B cell (primary cell): ENCODE measurements around the gene KCNH5. TPM values are rescaled to one million over a fixed set of nuclear protein-coding genes. Genes with fewer than 3 reads are reported as not detected.

Experiments used
- ATAC-seq: fragments of 200-7000 bp; cut with Tn5 transposase; one replicate; pipeline ENCODE4 v1.10.0; 2021; ENCODE audit warnings: low read depth, mild to moderate bottlenecking, moderate number of reproducible peaks, moderate library complexity
- CTCF ChIA-PET: fragments of 350-600 bp; sonication (Branson Sonifier 250); formaldehyde crosslinking; loops from one replicate; lab custom pipeline; 2021; ENCODE audit warnings: antibody characterized with exemption, inconsistent platforms; lab: Charles Lee
- POLR2A ChIA-PET: fragments of 350-600 bp; sonication (Branson Sonifier 250); formaldehyde crosslinking; loops from one replicate; lab custom pipeline; 2021; ENCODE audit warnings: antibody characterized with exemption; lab: Charles Lee
- DNase-seq: peaks from one replicate; pipeline ENCODE4 v3.0.0; 2013
- H2AFZ ChIP-seq: 2 replicates; pipeline ENCODE4 v1.6.1; 2012; ENCODE audit warnings: mild to moderate bottlenecking, low read depth, low read length; ENCODE audit not compliant: insufficient read depth, poor library complexity, severe bottlenecking
- H3K27ac ChIP-seq, 2 donors: 1 replicate in 1 of 2; 2 replicates in 1 of 2; pipeline ENCODE4 v1.5.1; 2012 to 2013; ENCODE audit warnings: low read length in 2 of 2, mild to moderate bottlenecking in 2 of 2, moderate library complexity in 1 of 2
- H3K27me3 ChIP-seq, 4 experiments: fragments of 200-600 bp in 1 of 4; sonication (generic) in 1 of 4; replicated peaks in 1 of 4; 1 replicate in 2 of 4; 2 replicates in 2 of 4; pipeline versions ENCODE4 v1.6.1 to v1.7.0; 2013 to 2016; ENCODE audit warnings: low read length in 3 of 4, mild to moderate bottlenecking in 2 of 4, mixed read lengths in 1 of 4, moderate library complexity in 1 of 4; ENCODE audit not compliant: insufficient read depth in 4 of 4, control insufficient read depth in 3 of 4; ENCODE audit errors: control extremely low read depth in 1 of 4
- H3K36me3 ChIP-seq, 2 experiments: replicated peaks in 1 of 2; 1 replicate in 1 of 2; 2 replicates in 1 of 2; pipeline versions ENCODE4 v1.6.1 to v1.7.1; 2013; ENCODE audit warnings: low read length in 1 of 2; ENCODE audit not compliant: insufficient read depth in 2 of 2, control insufficient read depth in 1 of 2; ENCODE audit errors: control extremely low read depth in 1 of 2, extremely low read depth in 1 of 2
- H3K4me1 ChIP-seq, 2 donors: fragments of 200-600 bp in 1 of 2; sonication (generic) in 1 of 2; 1 replicate in 1 of 2; 2 replicates in 1 of 2; pipeline versions ENCODE4 v1.5.1 to v1.6.1; 2013 to 2017; ENCODE audit warnings: low read length in 2 of 2; ENCODE audit not compliant: control insufficient read depth in 2 of 2, insufficient read depth in 2 of 2
- H3K4me2 ChIP-seq: replicated peaks from 2 replicates; pipeline ENCODE3; 2012; ENCODE audit warnings: mild to moderate bottlenecking, low read depth, low read length; ENCODE audit not compliant: poor library complexity, severe bottlenecking
- H3K4me3 ChIP-seq, 5 experiments: fragments of 200-600 bp in 1 of 5; sonication (generic) in 1 of 5; 1 replicate in 3 of 5; 2 replicates in 2 of 5; pipeline versions ENCODE4 v1.5.1 to v1.7.0; 2011 to 2016; ENCODE audit warnings: low read length in 4 of 5, mild to moderate bottlenecking in 4 of 5, low read depth in 2 of 5, control low read depth in 1 of 5, moderate library complexity in 1 of 5; ENCODE audit not compliant: insufficient read depth in 1 of 5; ENCODE audit errors: control extremely low read depth in 1 of 5, extremely low read depth in 1 of 5
- H3K79me2 ChIP-seq: fragments of 200-600 bp; sonication (generic); one replicate; pipeline ENCODE4 v1.6.0; 2016; ENCODE audit warnings: low read length; ENCODE audit not compliant: control insufficient read depth, insufficient read depth
- H3K9ac ChIP-seq: fragments of 200-600 bp; sonication (generic); 2 replicates; pipeline ENCODE4 v1.6.1; 2017; ENCODE audit warnings: mild to moderate bottlenecking, low read length, moderate library complexity
- H3K9me3 ChIP-seq, 3 donors: one replicate each; pipeline versions ENCODE4 v1.6.1 to v1.7.1; 2013; ENCODE audit warnings: low read length in 2 of 3; ENCODE audit not compliant: control insufficient read depth in 2 of 3, insufficient read depth in 1 of 3; ENCODE audit errors: control extremely low read depth in 1 of 3
- H4K20me1 ChIP-seq: 2 replicates; pipeline ENCODE4 v1.6.0; 2012; ENCODE audit warnings: mild to moderate bottlenecking, low read length; ENCODE audit not compliant: insufficient read depth, control insufficient read depth, poor library complexity, severe bottlenecking
- H3K27ac Mint-ChIP-seq: one replicate; pipeline ENCODE4 v1.8.0; 2021; ENCODE audit warnings: mixed read lengths
- H3K27me3 Mint-ChIP-seq: one replicate; pipeline ENCODE4 v1.8.0; 2021; ENCODE audit warnings: mixed read lengths
- H3K4me1 Mint-ChIP-seq: one replicate; pipeline ENCODE4 v1.8.0; 2021; ENCODE audit warnings: mixed read lengths
- H3K4me3 Mint-ChIP-seq: one replicate; pipeline ENCODE4 v1.8.0; 2021; ENCODE audit warnings: mixed read lengths
- H3K9me3 Mint-ChIP-seq: one replicate; pipeline ENCODE4 v1.8.0; 2022; ENCODE audit warnings: mixed read lengths; ENCODE audit not compliant: insufficient read depth
- EZH2 ChIP-seq: IDR thresholded peaks from 2 replicates; pipeline ENCODE4 v1.6.1; 2012; ENCODE audit warnings: borderline replicate concordance, low read depth, mild to moderate bottlenecking, moderate library complexity, low read length; ENCODE audit not compliant: insufficient read depth, poor library complexity, severe bottlenecking
- WGBS: methylation state at CpG from one replicate; pipeline ENCODE4 v1.1.5; 2013; ENCODE audit warnings: missing lambda C conversion rate; ENCODE audit not compliant: insufficient coverage; 5-methylcytosine and 5-hydroxymethylcytosine counted together
- intact Hi-C: fragments of 100-400 bp; cut with micrococcal nuclease; formaldehyde crosslinking; loops from one replicate; pipeline ENCODE4 v1.10.0; 2022
- polyA plus RNA-seq: library from polyadenylated mRNA; depleted of rRNA; stranded (reverse); fragments of >200 nt; gene quantifications from 2 replicates; pipeline ENCODE4 v1.2.3, GENCODE V29; 2012
- total RNA-seq, 2 donors: library from RNA; stranded (reverse); fragments of 120-200 nt in 1 of 2; gene quantifications; 1 replicate in 1 of 2; 2 replicates in 1 of 2; pipeline versions ENCODE4 v1.2.3 to v1.2.4, GENCODE V29; 2013 to 2022
- TF ChIP-seq, protein P1 (sequence below): fragments of 200-600 bp; IDR thresholded peaks from one replicate; pipeline ENCODE4 v1.8.0; 2022; ENCODE audit warnings: antibody characterized with exemption, mild to moderate bottlenecking

Gene KCNH5
- total and polyA plus RNA-seq, 2 donors (not counting 1 experiment from before 2014, with no cell fraction given): not detected

DNA sequence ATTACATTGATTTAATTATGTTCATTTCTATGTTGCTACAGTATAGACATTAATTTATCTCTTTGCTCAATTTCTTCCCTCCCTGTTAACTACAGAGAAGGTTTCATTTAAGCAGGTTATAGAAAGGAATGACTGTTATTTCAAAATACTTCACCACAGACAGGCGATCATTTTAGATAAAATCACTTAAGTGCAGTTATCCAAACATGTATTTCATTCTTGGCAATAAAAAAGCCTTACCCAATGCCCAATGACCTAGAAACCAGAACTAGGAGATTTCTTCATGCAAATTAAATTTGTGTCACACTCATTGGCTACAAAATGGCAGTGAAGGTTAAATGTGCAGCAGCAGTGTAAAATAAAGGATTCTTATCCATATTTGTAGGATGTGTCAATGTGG lies 266.4 kb downstream of the KCNH5 start:
- H3K9me3 Mint-ChIP-seq: peaks cover 9% of the 10 kb centered on the region
- ATAC-seq (no peak), DNase-seq (no peak)
- H2AFZ ChIP-seq: no peak overlapping the region
- H3K27me3 ChIP-seq: no peaks in the 10 kb centered on the region
- H3K27ac ChIP-seq: no peak overlapping the region
- POLR2A ChIA-PET: no interaction called here
- TF ChIP-seq EZH2: no peak
- TF ChIP-seq, protein P1, sequence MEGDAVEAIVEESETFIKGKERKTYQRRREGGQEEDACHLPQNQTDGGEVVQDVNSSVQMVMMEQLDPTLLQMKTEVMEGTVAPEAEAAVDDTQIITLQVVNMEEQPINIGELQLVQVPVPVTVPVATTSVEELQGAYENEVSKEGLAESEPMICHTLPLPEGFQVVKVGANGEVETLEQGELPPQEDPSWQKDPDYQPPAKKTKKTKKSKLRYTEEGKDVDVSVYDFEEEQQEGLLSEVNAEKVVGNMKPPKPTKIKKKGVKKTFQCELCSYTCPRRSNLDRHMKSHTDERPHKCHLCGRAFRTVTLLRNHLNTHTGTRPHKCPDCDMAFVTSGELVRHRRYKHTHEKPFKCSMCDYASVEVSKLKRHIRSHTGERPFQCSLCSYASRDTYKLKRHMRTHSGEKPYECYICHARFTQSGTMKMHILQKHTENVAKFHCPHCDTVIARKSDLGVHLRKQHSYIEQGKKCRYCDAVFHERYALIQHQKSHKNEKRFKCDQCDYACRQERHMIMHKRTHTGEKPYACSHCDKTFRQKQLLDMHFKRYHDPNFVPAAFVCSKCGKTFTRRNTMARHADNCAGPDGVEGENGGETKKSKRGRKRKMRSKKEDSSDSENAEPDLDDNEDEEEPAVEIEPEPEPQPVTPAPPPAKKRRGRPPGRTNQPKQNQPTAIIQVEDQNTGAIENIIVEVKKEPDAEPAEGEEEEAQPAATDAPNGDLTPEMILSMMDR: no peak
- H3K4me3 ChIP-seq: no peak overlapping the region
- peaks cover 0 to 4% (median 0%) of the 10 kb centered on the region in 3 donors for H3K9me3 ChIP-seq
- no CpG with 5 or more reads among the region's 1 CpG for WGBS
- H3K4me2 ChIP-seq: no peak overlapping the region
- H3K4me3 Mint-ChIP-seq: no peak overlapping the region
- intact Hi-C loops: no loop called here
- H4K20me1 ChIP-seq: no peaks in the 10 kb centered on the region
- H3K79me2 ChIP-seq: no peaks in the 10 kb centered on the region
- no peaks in the 10 kb centered on the region for H3K36me3 ChIP-seq
- no peaks in the 10 kb centered on the region for H3K4me1 ChIP-seq
- H3K27ac Mint-ChIP-seq: no peak overlapping the region
- H3K27me3 Mint-ChIP-seq: no peaks in the 10 kb centered on the region
- CTCF ChIA-PET: no interaction called here
- H3K9ac ChIP-seq: no peak overlapping the region
- no peaks in the 10 kb centered on the region for H3K4me1 Mint-ChIP-seq

- Histone ChIP-seq H3K27ac (no peak overlapping the region), H3K9ac (no peak overlapping the region), H3K4me1 (no peaks in the 10 kb centered on the region), H3K36me3 (no peaks in the 10 kb centered on the region), H3K4me3 (no peak overlapping the region), H3K27me3 (no peaks in the 10 kb centered on the region), H3K9me3 (peaks cover 0 to 4% (median 0%) of the 10 kb centered on the region in 3 donors), H3K79me2 (no peaks in the 10 kb centered on the region), H2AFZ (no peak overlapping the region), H4K20me1 (no peaks in the 10 kb centered on the region), H3K4me2 (no peak overlapping the region)
- ChIA-PET CTCF (no interaction called here), POLR2A (no interaction called here)
- Mint-ChIP-seq H3K4me1 (no peaks in the 10 kb centered on the region), H3K27me3 (no peaks in the 10 kb centered on the region), H3K27ac (no peak overlapping the region), H3K4me3 (no peak overlapping the region), H3K9me3 (peaks cover 9% of the 10 kb centered on the region)
- no peak for DNase-seq
- TF ChIP-seq, protein P1: no peak
- no peak for TF ChIP-seq EZH2
- ATAC-seq: no peak
- 58% methylated on average over 2 of the region's 2 CpGs for WGBS
- intact Hi-C loops: no loop called here
Measured at GRCh38 chr14:62778310-62778709, 266.9 kb downstream of the KCNH5 start.
